ENCODE results near the gene LRRC26. TPM values are rescaled to one million over a fixed set of nuclear protein-coding genes. Genes with fewer than 3 reads are reported as not detected.
A peak's percentile ranks its signal among the peaks of the same experiment; 100 is the strongest.

The LRRC26 gene
- polyA plus RNA-seq, 2 of the 4 experiments (the other 2 are of a cell fraction), result 0.08 to 1.0 TPM

GRCh38 chr9:137147091-137147792, 22.6 kb downstream of the LRRC26 start:
- Histone ChIP-seq H3K4me1 (peaks cover 23% of the 10 kb centered on the region; the same call in 1 of the 3 replicates), H3K4me3 (no peak overlapping the region), H3K4me2 (no peak overlapping the region), H3K9me3 (no peaks in the 10 kb centered on the region), H3K27ac (no peak overlapping the region)
- POLR2A ChIA-PET, result no interaction called here
- no peak for ATAC-seq
- CTCF ChIA-PET, result interaction anchor here (1.4 kb wide), 1 partner anchor 29 kb away, joined by 5 read pairs; no protein-coding TSS in a partner anchor
- WGBS (ENCODE audit: missing lambda C conversion rate), result 84% methylated on average over 20 of the region's 26 CpGs
- no peak for FAIRE-seq
- TF ChIP-seq TFCP2L1 (CRISPR knock-in tag; IDR thresholded peaks at IDR 0.05) (no peak), JUN (IDR thresholded peaks at IDR 0.05) (no peak), ATOH8 (CRISPR knock-in tag; IDR thresholded peaks at IDR 0.05; ENCODE audit: low read depth) (no peak), NFE2L2 (conservative IDR thresholded peaks at IDR 0.05; ENCODE audit: low read length) (no peak), HDAC2 (IDR thresholded peaks at IDR 0.05) (no peak)
- TF ChIP-seq, protein P1, sequence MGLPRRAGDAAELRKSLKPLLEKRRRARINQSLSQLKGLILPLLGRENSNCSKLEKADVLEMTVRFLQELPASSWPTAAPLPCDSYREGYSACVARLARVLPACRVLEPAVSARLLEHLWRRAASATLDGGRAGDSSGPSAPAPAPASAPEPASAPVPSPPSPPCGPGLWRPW (IDR thresholded peaks at IDR 0.05), result no peak
- no peak for DNase-seq (ENCODE audit: low read depth in 1 of 2, low spot score in 1 of 2)

DNA sequence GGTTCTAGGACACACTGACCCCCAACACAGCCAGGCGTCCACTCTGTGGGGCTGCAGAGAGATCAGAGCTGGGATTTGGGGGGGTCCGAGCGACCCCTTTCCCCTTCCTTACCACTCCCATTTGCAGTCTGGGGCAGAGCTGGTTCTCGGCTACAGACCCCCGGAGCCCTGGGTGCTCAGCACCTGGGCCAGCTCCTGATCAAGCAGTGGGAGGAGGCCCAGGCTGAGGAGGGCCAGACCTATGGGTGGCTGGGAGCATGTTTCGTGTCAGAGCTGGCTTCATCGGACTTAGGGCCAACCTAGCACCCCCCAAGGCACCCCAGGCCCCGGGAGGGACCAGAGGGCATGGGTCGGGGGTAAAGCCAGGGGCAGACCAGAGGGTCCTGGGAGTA, 23.3 kb downstream of the LRRC26 start:
- TF ChIP-seq PBX3 (IDR thresholded peaks at IDR 0.05), result no peak
- TF ChIP-seq, protein P2, sequence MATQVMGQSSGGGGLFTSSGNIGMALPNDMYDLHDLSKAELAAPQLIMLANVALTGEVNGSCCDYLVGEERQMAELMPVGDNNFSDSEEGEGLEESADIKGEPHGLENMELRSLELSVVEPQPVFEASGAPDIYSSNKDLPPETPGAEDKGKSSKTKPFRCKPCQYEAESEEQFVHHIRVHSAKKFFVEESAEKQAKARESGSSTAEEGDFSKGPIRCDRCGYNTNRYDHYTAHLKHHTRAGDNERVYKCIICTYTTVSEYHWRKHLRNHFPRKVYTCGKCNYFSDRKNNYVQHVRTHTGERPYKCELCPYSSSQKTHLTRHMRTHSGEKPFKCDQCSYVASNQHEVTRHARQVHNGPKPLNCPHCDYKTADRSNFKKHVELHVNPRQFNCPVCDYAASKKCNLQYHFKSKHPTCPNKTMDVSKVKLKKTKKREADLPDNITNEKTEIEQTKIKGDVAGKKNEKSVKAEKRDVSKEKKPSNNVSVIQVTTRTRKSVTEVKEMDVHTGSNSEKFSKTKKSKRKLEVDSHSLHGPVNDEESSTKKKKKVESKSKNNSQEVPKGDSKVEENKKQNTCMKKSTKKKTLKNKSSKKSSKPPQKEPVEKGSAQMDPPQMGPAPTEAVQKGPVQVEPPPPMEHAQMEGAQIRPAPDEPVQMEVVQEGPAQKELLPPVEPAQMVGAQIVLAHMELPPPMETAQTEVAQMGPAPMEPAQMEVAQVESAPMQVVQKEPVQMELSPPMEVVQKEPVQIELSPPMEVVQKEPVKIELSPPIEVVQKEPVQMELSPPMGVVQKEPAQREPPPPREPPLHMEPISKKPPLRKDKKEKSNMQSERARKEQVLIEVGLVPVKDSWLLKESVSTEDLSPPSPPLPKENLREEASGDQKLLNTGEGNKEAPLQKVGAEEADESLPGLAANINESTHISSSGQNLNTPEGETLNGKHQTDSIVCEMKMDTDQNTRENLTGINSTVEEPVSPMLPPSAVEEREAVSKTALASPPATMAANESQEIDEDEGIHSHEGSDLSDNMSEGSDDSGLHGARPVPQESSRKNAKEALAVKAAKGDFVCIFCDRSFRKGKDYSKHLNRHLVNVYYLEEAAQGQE (IDR thresholded peaks at IDR 0.05), result peak; percentile 57
- Histone ChIP-seq H3K27ac (no peak overlapping the region), H3K4me1 (peaks cover 17% of the 10 kb centered on the region; the same call in 1 of the 3 replicates), H3K9me3 (no peaks in the 10 kb centered on the region), H3K4me2 (no peak overlapping the region), H3K4me3 (no peak overlapping the region)
- POLR2A ChIA-PET, result interaction anchor here (1.5 kb wide), 1 partner anchor 17 kb away, joined by 4 read pairs; no protein-coding TSS in a partner anchor
- no peak for FAIRE-seq
- no peak for DNase-seq (ENCODE audit: low read depth in 1 of 2, low spot score in 1 of 2)
- CTCF ChIA-PET, result interaction anchor here (0.7 to 1.4 kb wide), 3 partner anchors 16 to 82 kb away, joined by 3 to 5 read pairs (median 3); no protein-coding TSS in a partner anchor
- 21% methylated on average over 4 of the region's 9 CpGs for WGBS (ENCODE audit: missing lambda C conversion rate)
- ATAC-seq, result peak; percentile 38 to 52; a peak in 3 of 6 replicates

DNA sequence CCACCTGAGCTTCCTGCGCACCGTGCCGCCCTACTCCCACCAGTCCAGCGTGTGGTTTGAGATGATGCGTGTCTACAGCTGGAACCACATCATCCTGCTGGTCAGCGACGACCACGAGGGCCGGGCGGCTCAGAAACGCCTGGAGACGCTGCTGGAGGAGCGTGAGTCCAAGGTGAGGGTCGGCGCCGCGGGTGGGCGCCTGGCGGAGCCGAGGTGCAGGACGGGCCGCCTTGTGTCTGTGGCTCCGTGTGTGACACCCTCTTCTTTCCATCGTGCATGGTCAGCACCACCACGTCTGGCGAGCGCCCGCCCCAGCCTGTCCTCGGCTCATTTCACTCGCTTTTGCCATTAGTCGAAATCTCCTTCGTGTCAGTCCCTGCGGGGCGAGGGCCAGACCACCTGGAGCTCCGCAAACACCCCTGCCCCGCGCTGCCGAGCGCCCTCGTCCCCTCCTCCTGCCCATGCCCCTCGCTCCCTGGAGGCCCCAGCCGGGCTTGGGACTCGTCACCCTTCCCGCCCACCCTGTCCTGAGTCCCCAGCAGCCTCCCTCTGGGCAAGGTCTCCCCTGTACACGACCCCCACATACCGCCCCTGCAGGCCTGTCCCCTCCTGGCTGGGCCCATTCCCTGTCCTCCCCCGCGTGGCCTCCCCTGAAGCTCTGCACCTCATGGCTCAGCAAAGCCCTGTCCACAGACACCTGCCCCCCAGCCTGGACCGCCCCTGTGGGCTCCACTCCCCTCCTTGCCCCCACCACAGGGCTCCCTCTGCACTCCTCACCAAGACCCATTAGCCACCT, 23.9 kb downstream of the LRRC26 start:
- Histone ChIP-seq H3K4me2 (peak overlapping the region; percentile 34; the same call in 2 of the 3 replicates), H3K9me3 (no peaks in the 10 kb centered on the region), H3K4me1 (peaks cover 14% of the 10 kb centered on the region; the same call in 1 of the 3 replicates), H3K27ac (no peak overlapping the region), H3K4me3 (no peak overlapping the region)
- no peak for FAIRE-seq
- peak; percentile 32 to 60 for ATAC-seq
- ChIA-PET CTCF (interaction anchor here (0.7 to 1.4 kb wide), 3 partner anchors 17 to 82 kb away, joined by 3 to 5 read pairs (median 3); no protein-coding TSS in a partner anchor), POLR2A (interaction anchor here (1.5 kb wide), 1 partner anchor 16 kb away, joined by 4 read pairs; no protein-coding TSS in a partner anchor)
- 24% methylated on average over 24 of the region's 49 CpGs for WGBS (ENCODE audit: missing lambda C conversion rate)
- peak in 1 of 2 experiments; percentile 37 for DNase-seq (ENCODE audit: low read depth in 1 of 2, low spot score in 1 of 2)
- TF ChIP-seq JUNB (IDR thresholded peaks at IDR 0.05) (no peak), EP300 (IDR thresholded peaks at IDR 0.05) (no peak), RNF2 (IDR thresholded peaks at IDR 0.05; ENCODE audit: borderline replicate concordance, low read depth) (no peak), EHF (CRISPR knock-in tag; IDR thresholded peaks at IDR 0.05) (no peak), KDM1A (IDR thresholded peaks at IDR 0.05; ENCODE audit: low read depth) (no peak), HOXA7 (CRISPR knock-in tag; IDR thresholded peaks at IDR 0.05) (no peak), MAFK (IDR thresholded peaks at IDR 0.05; ENCODE audit: partially characterized antibody) (peak; percentile 24), JUN (IDR thresholded peaks at IDR 0.05) (no peak), ESRRA (IDR thresholded peaks at IDR 0.05; ENCODE audit: borderline replicate concordance, low read length) (no peak), NR3C1 (IDR thresholded peaks at IDR 0.05) (no peak), POLR2A (IDR thresholded peaks at IDR 0.05; ENCODE audit: low read length) (no peak)
- TF ChIP-seq, protein P2 (IDR thresholded peaks at IDR 0.05), result peak; percentile 32; the same call in 1 of the 2 replicates
- TF ChIP-seq, protein P3, sequence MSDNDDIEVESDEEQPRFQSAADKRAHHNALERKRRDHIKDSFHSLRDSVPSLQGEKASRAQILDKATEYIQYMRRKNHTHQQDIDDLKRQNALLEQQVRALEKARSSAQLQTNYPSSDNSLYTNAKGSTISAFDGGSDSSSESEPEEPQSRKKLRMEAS (IDR thresholded peaks at IDR 0.05), result 0 out of 2 replicates have a peak, but pooled peaks have one; percentile 15
- TF ChIP-seq, protein P4, sequence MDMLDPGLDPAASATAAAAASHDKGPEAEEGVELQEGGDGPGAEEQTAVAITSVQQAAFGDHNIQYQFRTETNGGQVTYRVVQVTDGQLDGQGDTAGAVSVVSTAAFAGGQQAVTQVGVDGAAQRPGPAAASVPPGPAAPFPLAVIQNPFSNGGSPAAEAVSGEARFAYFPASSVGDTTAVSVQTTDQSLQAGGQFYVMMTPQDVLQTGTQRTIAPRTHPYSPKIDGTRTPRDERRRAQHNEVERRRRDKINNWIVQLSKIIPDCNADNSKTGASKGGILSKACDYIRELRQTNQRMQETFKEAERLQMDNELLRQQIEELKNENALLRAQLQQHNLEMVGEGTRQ (IDR thresholded peaks at IDR 0.05), result no peak

All from A549 (cell line).